GM13976 (cell line): ENCODE results near the gene SAMD9.
"Not testable (repeated sequence)": the region's sequence is repeated elsewhere in the genome, so short reads cannot be mapped to it uniquely, and the experiment has no call there.

Source experiments
- DNase-seq: peaks from one replicate; pipeline ENCODE4 v3.0.0; 2012; ENCODE audit warnings: low spot score
- CTCF ChIP-seq: IDR thresholded peaks from 2 replicates; pipeline ENCODE4 v1.5.1; 2012; ENCODE audit warnings: borderline replicate concordance, mild to moderate bottlenecking; ENCODE audit not compliant: insufficient read depth; ENCODE audit errors: extremely low read depth, missing control alignments, control extremely low read depth
- in situ Hi-C: fragments of 300-500 bp; cut with MboI; formaldehyde crosslinking; loops from one replicate; pipeline ENCODE4 v1.12.0; 2022; ENCODE audit warnings: low sequenced_read_pairs, mixed read lengths, inconsistent platforms; ENCODE audit not compliant: unreplicated experiment

Gene SAMD9

GRCh38 chr7:93146036-93146435, 28.3 kb upstream of the SAMD9 start:
- TF ChIP-seq CTCF: no peak
- no peak for DNase-seq
- in situ Hi-C loops: no loop called here

DNA sequence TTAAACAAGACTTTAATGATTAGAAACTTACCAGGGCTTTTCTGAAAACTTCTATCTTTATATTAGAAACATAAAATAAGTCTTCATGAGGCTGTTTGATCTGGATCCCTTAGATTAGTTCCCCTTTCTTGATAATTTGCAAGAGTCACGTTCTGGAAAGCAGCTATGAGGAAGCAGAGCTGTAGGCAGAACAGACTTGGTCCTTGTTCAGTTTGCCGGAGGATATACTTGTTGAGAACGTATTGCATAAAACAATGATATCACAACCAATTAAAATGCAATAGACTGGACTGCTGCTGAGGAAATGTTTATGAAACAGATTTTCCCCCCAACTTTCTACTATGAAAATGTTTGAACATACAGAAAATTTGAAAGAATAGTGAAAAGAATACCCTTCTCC, 27.6 kb upstream of the SAMD9 start:
- no peak for TF ChIP-seq CTCF
- no peak for DNase-seq
- in situ Hi-C loops: no loop called here

- in situ Hi-C loops: no loop called here
- no peak for DNase-seq
- TF ChIP-seq CTCF: no peak
Measured at GRCh38 chr7:93142127-93142526, 24.3 kb upstream of the SAMD9 start.

- no peak for DNase-seq
- TF ChIP-seq CTCF: no peak
Measured at GRCh38 chr7:93140582-93141191, 22.9 kb upstream of the SAMD9 start.

DNA sequence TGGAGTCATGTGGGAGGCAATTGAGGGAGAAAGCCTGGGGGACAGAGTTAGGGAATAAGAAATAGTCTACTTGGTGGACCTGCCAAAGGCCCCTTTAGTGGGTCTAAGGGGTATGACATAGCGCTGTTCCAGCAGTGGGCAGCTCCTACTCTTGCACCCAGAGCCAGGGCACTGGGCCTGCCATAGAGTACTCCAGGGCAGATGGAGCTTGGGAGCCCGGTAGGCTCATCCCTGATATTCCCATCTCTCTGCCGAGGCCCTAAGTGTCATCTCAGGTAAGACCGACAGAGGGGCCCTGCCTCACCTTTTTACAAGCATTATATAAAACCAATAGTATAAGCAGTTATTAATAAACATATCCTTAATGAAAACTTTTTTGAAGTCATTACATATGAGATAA, 20.8 kb upstream of the SAMD9 start:
- in situ Hi-C loops: no loop called here
- no peak for TF ChIP-seq CTCF
- no peak for DNase-seq

More at GRCh38 chr7:93140582-93141191, 22.9 kb upstream of the SAMD9 start:
- in situ Hi-C loops: no loop called here

DNA sequence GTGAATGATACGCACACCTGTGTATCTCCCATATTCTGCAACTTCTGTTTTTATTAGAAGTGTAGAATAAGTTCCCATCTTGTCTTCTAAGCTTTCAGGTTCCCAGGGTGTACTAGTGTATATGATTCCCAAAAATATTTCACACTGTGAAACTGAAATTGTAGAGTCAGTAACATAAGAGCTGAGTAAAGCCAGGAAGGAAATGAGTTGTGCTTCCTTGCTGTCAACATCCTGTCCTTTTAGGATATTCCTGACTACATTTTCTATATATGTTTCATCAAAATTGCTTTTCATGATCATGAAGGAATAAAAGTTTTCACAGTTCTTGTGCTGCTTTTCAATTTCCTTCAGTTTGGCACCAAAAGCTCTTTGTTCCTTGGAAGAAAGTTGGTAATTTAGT, 15.2 kb upstream of the SAMD9 start:
- TF ChIP-seq CTCF: no peak
- DNase-seq: no peak
- in situ Hi-C loops: no loop called here

DNA sequence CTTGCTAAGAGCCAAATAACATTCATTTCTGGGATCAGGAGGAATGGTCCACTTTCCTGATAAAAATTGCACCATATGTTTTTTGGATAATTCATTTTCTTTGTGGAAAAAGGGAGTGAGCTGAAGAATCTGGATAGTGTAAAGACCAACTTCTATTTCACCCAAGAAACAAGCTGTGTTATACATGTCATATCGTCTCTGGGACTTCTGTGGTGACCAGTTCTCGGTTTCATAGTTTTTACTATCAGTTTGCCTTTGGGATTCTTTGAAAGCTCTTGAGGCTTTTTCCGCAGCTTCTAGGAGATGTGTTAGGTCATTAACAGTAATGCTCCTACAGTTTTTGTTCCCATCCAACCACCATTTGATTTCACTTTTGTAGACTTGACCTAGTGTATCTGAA, 14.4 kb upstream of the SAMD9 start:
- in situ Hi-C loops: no loop called here
- no peak for DNase-seq
- no peak for TF ChIP-seq CTCF

- in situ Hi-C loops, DNase-seq: not testable (repeated sequence)
Measured at GRCh38 chr7:93126954-93127353, 9.2 kb upstream of the SAMD9 start.

GRCh38 chr7:93123532-93123931, 5.8 kb upstream of the SAMD9 start:
- DNase-seq, in situ Hi-C loops: not testable (repeated sequence)
